SH-SY5Y (cell line): ENCODE data around the gene ACADM.

Experiments used
- GATA2 ChIP-seq: IDR thresholded peaks from 2 replicates; pipeline ENCODE4 v1.6.1; 2011; ENCODE audit warnings: mild to moderate bottlenecking, low read depth, low read length
- GATA3 ChIP-seq: IDR thresholded peaks from 2 replicates; pipeline ENCODE4 v1.6.1; 2011; ENCODE audit warnings: low read depth, mild to moderate bottlenecking, low read length, moderate library complexity

DNA sequence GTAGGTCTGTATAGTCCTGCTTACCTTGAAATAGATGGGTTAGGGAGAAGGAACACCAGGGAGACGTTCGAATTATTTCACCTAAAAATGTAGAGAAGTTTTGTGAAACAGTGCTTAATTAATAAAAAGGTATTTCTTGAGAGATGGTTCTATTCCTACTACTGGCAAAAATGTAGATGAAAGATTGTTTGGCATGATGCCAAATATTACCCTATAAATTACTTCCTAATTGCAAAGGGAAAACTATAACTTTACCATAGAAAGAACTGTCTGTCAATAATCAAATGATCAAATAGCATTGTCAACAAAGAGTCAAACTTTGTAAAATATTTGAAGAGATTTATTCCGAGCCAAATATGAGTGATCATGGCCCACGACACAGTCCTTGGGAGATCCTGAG, 4.2 kb upstream of the ACADM start:
- TF ChIP-seq GATA2 (no peak), GATA3 (no peak)
